Measurements from ENCODE around the gene PLAGL1. TPM values are rescaled to one million over a fixed set of nuclear protein-coding genes. Genes with fewer than 3 reads are reported as not detected.

PLAGL1 gene
- total RNA-seq, 2 experiments from 2014 or later: 19.0 to 20.7 TPM

- H3K36me3 Mint-ChIP-seq (ENCODE audit: low read depth): no peaks in the 10 kb centered on the region
- H3K4me1 Mint-ChIP-seq (ENCODE audit: low read depth): peaks cover 14% of the 10 kb centered on the region
- intact Hi-C loops (cut with micrococcal nuclease): no loop called here
- peak; percentile 84 for ATAC-seq
- H3K27ac Mint-ChIP-seq: peak overlapping the region; percentile 18
- peak; percentile 5 for DNase-seq
- H3K27me3 Mint-ChIP-seq: no peaks in the 10 kb centered on the region
- ChIA-PET CTCF (interaction anchor here (1.8 kb wide), 1 partner anchor 111 kb away, joined by 7 read pairs; no protein-coding TSS in a partner anchor), POLR2A (no interaction called here)
- TF ChIP-seq, protein P1, sequence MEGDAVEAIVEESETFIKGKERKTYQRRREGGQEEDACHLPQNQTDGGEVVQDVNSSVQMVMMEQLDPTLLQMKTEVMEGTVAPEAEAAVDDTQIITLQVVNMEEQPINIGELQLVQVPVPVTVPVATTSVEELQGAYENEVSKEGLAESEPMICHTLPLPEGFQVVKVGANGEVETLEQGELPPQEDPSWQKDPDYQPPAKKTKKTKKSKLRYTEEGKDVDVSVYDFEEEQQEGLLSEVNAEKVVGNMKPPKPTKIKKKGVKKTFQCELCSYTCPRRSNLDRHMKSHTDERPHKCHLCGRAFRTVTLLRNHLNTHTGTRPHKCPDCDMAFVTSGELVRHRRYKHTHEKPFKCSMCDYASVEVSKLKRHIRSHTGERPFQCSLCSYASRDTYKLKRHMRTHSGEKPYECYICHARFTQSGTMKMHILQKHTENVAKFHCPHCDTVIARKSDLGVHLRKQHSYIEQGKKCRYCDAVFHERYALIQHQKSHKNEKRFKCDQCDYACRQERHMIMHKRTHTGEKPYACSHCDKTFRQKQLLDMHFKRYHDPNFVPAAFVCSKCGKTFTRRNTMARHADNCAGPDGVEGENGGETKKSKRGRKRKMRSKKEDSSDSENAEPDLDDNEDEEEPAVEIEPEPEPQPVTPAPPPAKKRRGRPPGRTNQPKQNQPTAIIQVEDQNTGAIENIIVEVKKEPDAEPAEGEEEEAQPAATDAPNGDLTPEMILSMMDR (IDR thresholded peaks at IDR 0.05): no peak
- no peak overlapping the region for H3K4me3 Mint-ChIP-seq
- H3K9me3 Mint-ChIP-seq: peaks cover 1% of the 10 kb centered on the region
These were observed 105.9 kb downstream of the PLAGL1 start for GRCh38 chr6:143901885-143902750.

DNA sequence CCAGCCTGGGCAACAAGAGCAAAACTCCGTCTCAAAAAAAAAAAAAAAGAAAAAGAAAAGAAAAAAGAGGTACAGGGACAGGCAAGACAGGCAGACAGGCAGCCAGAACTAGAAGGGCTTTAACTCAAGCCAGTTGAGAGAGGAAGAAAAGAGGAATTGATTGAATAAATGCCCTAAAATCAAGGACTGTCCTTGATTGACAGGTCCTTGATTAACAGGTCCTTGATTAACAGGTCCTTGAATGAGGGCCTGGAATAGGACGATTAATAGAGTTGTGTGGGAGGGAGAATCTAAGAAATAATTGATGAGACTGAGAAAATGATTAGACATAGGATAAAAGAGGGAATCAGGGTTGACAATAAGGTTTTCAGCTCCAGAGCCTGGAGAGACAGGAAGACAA lies 107.7 kb downstream of the PLAGL1 start:
- ChIA-PET CTCF (interaction anchor here (2.4 kb wide), 1 partner anchor 39 kb away, joined by 7 read pairs; no protein-coding TSS in a partner anchor), POLR2A (no interaction called here)
- Mint-ChIP-seq H3K27me3 (no peaks in the 10 kb centered on the region), H3K4me3 (no peak overlapping the region), H3K27ac (no peak overlapping the region), H3K4me1 (ENCODE audit: low read depth) (peaks cover 14% of the 10 kb centered on the region), H3K9me3 (peaks cover 1% of the 10 kb centered on the region), H3K36me3 (ENCODE audit: low read depth) (no peaks in the 10 kb centered on the region)
- TF ChIP-seq, protein P1 (IDR thresholded peaks at IDR 0.05): no peak
- no peak for ATAC-seq
- no peak for DNase-seq
- intact Hi-C loops (cut with micrococcal nuclease): no loop called here

GRCh38 chr6:143896126-143896860 lies 111.8 kb downstream of the PLAGL1 start:
- Mint-ChIP-seq H3K27me3 (no peaks in the 10 kb centered on the region), H3K4me1 (ENCODE audit: low read depth) (no peaks in the 10 kb centered on the region), H3K9me3 (no peaks in the 10 kb centered on the region), H3K27ac (no peak overlapping the region), H3K4me3 (no peak overlapping the region), H3K36me3 (ENCODE audit: low read depth) (no peaks in the 10 kb centered on the region)
- TF ChIP-seq, protein P1 (IDR thresholded peaks at IDR 0.05): no peak
- ChIA-PET CTCF (interaction anchor here (1.5 to 1.6 kb wide), 2 partner anchors 11 to 43 kb away, joined by 3 to 6 read pairs; no protein-coding TSS in a partner anchor), POLR2A (no interaction called here)
- intact Hi-C loops (cut with micrococcal nuclease): no loop called here
- ATAC-seq (no peak), DNase-seq (no peak)

GRCh38 chr6:143894655-143895054 lies 113.4 kb downstream of the PLAGL1 start:
- Mint-ChIP-seq H3K27me3 (no peaks in the 10 kb centered on the region), H3K9me3 (no peaks in the 10 kb centered on the region), H3K27ac (no peak overlapping the region), H3K4me3 (no peak overlapping the region), H3K4me1 (ENCODE audit: low read depth) (no peaks in the 10 kb centered on the region), H3K36me3 (ENCODE audit: low read depth) (no peaks in the 10 kb centered on the region)
- TF ChIP-seq, protein P1 (IDR thresholded peaks at IDR 0.05): no peak
- intact Hi-C loops (cut with micrococcal nuclease): no loop called here
- DNase-seq (no peak), ATAC-seq (no peak)
- ChIA-PET CTCF (interaction anchor here (1.6 kb wide), 1 partner anchor 9 kb away, joined by 3 read pairs; no protein-coding TSS in a partner anchor), POLR2A (no interaction called here)

Other genes with a start within 250 kb of the PLAGL1 start
- 10 to 100 TPM; 30.9 to 31.6 TPM for gene LTV1, start 164.9 kb downstream of the PLAGL1 start, total RNA-seq
- gene ZC2HC1B, start 143.8 kb downstream of the PLAGL1 start, total RNA-seq: not detected
- 100 to 1,000 TPM; 207 to 210 TPM for gene SF3B5, start 87.3 kb upstream of the PLAGL1 start, total RNA-seq
- 10 to 100 TPM; 19.4 to 20.7 TPM for gene STX11, start 142.3 kb upstream of the PLAGL1 start, total RNA-seq

All from activated CD8-positive, alpha-beta T cell treated with anti-CD3 and anti-CD28 coated beads for 36 hours (primary cell).